GM12864 (cell line): ENCODE measurements around the gene MTMR2.
"Not testable (repeated sequence)": the region's sequence is repeated elsewhere in the genome, so short reads cannot be mapped to it uniquely, and the experiment has no call there.

Experiments
- DNase-seq: peaks from one replicate; pipeline ENCODE4 v3.0.0-alpha.2; 2011; ENCODE audit warnings: low read depth
- H3K4me3 ChIP-seq: 2 replicates; pipeline ENCODE4 v1.5.1; 2011; ENCODE audit warnings: mild to moderate bottlenecking, low read depth, low read length, control low read depth
- TF ChIP-seq, protein P1 (sequence below): IDR thresholded peaks from 2 replicates; pipeline ENCODE4 v1.5.1; 2011; ENCODE audit warnings: low read depth, mild to moderate bottlenecking, moderate library complexity, low read length, control low read depth, inconsistent platforms; ENCODE audit errors: missing control alignments

The MTMR2 gene

GRCh38 chr11:95867105-95867504 is 56.8 kb downstream of the MTMR2 start:
- DNase-seq, result no peak
- H3K4me3 ChIP-seq, result no peak overlapping the region
- TF ChIP-seq, protein P1, sequence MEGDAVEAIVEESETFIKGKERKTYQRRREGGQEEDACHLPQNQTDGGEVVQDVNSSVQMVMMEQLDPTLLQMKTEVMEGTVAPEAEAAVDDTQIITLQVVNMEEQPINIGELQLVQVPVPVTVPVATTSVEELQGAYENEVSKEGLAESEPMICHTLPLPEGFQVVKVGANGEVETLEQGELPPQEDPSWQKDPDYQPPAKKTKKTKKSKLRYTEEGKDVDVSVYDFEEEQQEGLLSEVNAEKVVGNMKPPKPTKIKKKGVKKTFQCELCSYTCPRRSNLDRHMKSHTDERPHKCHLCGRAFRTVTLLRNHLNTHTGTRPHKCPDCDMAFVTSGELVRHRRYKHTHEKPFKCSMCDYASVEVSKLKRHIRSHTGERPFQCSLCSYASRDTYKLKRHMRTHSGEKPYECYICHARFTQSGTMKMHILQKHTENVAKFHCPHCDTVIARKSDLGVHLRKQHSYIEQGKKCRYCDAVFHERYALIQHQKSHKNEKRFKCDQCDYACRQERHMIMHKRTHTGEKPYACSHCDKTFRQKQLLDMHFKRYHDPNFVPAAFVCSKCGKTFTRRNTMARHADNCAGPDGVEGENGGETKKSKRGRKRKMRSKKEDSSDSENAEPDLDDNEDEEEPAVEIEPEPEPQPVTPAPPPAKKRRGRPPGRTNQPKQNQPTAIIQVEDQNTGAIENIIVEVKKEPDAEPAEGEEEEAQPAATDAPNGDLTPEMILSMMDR, result no peak

GRCh38 chr11:95863486-95864140 is 60.3 kb downstream of the MTMR2 start:
- DNase-seq, result no peak
- TF ChIP-seq, protein P1, result no peak
- H3K4me3 ChIP-seq, result no peak overlapping the region

- DNase-seq, H3K4me3 ChIP-seq: not testable (repeated sequence)
Measured at GRCh38 chr11:95860024-95860423, 63.9 kb downstream of the MTMR2 start.

GRCh38 chr11:95854362-95854761 is 69.5 kb downstream of the MTMR2 start:
- H3K4me3 ChIP-seq, DNase-seq: not testable (repeated sequence)

DNA sequence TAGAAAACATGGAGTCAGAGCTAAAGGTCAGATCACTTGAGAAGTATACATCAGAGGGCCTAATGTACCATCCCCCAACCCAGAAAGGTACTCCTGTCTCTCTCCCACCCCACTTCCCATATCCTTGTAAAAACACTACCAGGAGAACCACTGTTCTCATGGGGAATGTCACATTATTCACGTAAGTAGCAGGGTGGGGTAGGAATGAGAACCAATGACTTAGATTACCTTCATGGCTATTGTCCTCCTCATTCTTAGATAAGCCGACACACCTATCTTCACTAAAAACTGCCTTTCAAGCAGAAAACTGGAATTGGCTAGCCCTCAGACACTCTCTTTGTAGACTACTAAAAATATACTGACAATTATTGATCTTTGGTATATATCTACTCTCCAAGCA is 70.0 kb downstream of the MTMR2 start:
- DNase-seq, result no peak
- TF ChIP-seq, protein P1, result no peak
- H3K4me3 ChIP-seq, result no peak overlapping the region

DNA sequence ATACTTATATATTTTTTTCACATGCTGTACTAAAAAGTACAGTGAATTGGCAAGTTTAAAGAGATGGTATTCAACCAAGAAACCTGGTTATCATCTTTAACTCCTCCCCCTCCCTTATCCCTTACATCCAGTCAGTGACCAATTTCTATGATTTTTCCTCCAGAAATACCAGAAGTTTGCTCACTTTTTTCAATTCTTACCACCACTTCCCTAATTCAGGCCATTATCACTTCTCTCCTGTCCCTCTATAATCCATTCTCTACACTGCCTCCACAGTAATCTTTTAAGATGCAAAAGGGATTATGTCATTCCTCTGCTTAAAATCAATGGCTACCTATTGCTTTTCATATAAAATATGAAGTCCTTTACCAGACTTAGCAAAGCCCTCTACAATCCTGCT is 70.8 kb downstream of the MTMR2 start:
- TF ChIP-seq, protein P1, result no peak
- DNase-seq, result no peak
- no peak overlapping the region for H3K4me3 ChIP-seq

DNA sequence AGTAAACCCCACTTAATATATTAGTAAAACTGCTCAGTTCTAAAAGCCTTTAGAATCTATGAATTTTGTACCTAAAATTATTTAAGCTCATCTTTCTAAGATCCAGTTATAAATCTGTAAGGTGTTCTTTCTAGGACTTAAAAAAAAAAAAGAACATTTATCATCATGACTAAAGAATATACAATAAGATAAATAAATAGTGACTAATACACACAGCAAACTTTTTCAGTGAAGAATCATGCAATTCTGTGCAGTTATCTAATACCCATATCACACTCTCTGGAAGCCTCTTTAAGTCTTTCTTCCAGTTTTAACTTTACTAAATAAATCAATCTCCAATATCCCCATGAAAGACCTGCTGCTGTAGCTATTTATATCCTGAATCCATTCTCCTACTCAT is 73.8 kb downstream of the MTMR2 start:
- TF ChIP-seq, protein P1, result no peak
- DNase-seq, result no peak
- no peak overlapping the region for H3K4me3 ChIP-seq

- DNase-seq, result no peak
- H3K4me3 ChIP-seq, result no peak overlapping the region
- TF ChIP-seq, protein P1, result peak; percentile 38
Measured at GRCh38 chr11:95849087-95849825, 74.7 kb downstream of the MTMR2 start.
